Gastroesophageal sphincter (tissue), 4 donors: ENCODE measurements around the gene POMP. TPM values are rescaled to one million over a fixed set of nuclear protein-coding genes. Genes with fewer than 3 reads are reported as not detected.

Experiments used
- ATAC-seq: fragments of 150-250 bp; one replicate; pipeline ENCODE4 v1.9.1; 2016; ENCODE audit warnings: mild to moderate bottlenecking, moderate library complexity
- H3K27ac ChIP-seq, 4 donors: fragments of 200-600 bp; sonication (generic) in 3 of 4; 1 replicate in 3 of 4; 2 replicates in 1 of 4; pipeline ENCODE4 v1.5.1; 2016 to 2019
- H3K27me3 ChIP-seq: fragments of 200-600 bp; sonication (generic); one replicate; pipeline ENCODE4 v1.5.1; 2019
- H3K36me3 ChIP-seq, 2 donors: fragments of 200-600 bp; sonication (generic); one replicate each; pipeline ENCODE4 v1.5.1; 2019; ENCODE audit warnings: control low read depth in 1 of 2
- H3K4me1 ChIP-seq, 3 donors: fragments of 200-600 bp; sonication (generic); 1 replicate in 2 of 3; 2 replicates in 1 of 3; pipeline ENCODE4 v1.5.1; 2016 to 2019; ENCODE audit warnings: control low read depth in 2 of 3
- H3K4me3 ChIP-seq, 2 donors: fragments of 200-600 bp; sonication (generic); one replicate each; pipeline ENCODE4 v1.5.1; 2019; ENCODE audit warnings: mild to moderate bottlenecking in 1 of 2, moderate library complexity in 1 of 2
- H3K9me3 ChIP-seq, 3 donors: fragments of 200-600 bp; sonication (generic); one replicate each; pipeline ENCODE4 v1.5.1; 2017 to 2019; ENCODE audit warnings: control low read depth in 2 of 3
- EP300 ChIP-seq: sonication (generic); formaldehyde crosslinking; IDR thresholded peaks from one replicate; pipeline ENCODE4 v1.6.1; 2017; ENCODE audit warnings: antibody characterized with exemption, mild to moderate bottlenecking
- POLR2A ChIP-seq, 2 donors: fragments of 450-650 bp; IDR thresholded peaks; one replicate each; pipeline ENCODE4 v1.6.1; 2017; ENCODE audit warnings: antibody characterized with exemption in 2 of 2, mild to moderate bottlenecking in 2 of 2, moderate library complexity in 1 of 2
- POLR2AphosphoS5 ChIP-seq: sonication (generic); formaldehyde crosslinking; IDR thresholded peaks from one replicate; pipeline ENCODE4 v1.6.1; 2017; ENCODE audit warnings: antibody characterized with exemption
- WGBS, 2 donors: methylation state at CpG; one replicate each; pipeline ENCODE4 v1.1.5; 2018; ENCODE audit warnings: low coverage in 1 of 2; 5-methylcytosine and 5-hydroxymethylcytosine counted together
- total RNA-seq, 4 donors: library from RNA; depleted of rRNA; stranded (reverse); fragments of >200 nt; gene quantifications; one replicate each; pipeline ENCODE4 v1.1.0, GENCODE V29; 2016
- TF ChIP-seq, protein P1 (sequence below), 4 experiments: fragments of 200-600 bp in 2 of 4; fragments of 450-650 bp in 2 of 4; sonication (generic) in 1 of 4; IDR thresholded peaks; one replicate each; pipeline ENCODE4 v1.5.1; 2017 to 2019; ENCODE audit warnings: antibody characterized with exemption in 4 of 4, mild to moderate bottlenecking in 2 of 4, moderate library complexity in 2 of 4

Gene POMP
- total RNA-seq, 4 donors from 2014 or later, result 47.6 to 71.6 (median 60.1) TPM

GRCh38 chr13:28640861-28641599 is 17.9 kb upstream of the POMP start:
- Histone ChIP-seq H3K4me3 (no peak overlapping the region), H3K27ac (peak overlapping the region in 3 of 4 donors; percentile 16 to 40 (median 30)), H3K9me3 (no peaks in the 10 kb centered on the region), H3K4me1 (no peaks in the 10 kb centered on the region), H3K27me3 (no peaks in the 10 kb centered on the region), H3K36me3 (no peaks in the 10 kb centered on the region)
- 52 to 59% methylated on average over 6 to 7 of the region's 12 CpGs for WGBS, 2 donors
- ATAC-seq, result no peak
- no peak for TF ChIP-seq POLR2A (IDR thresholded peaks at IDR 0.05)
- TF ChIP-seq EP300, result no peak
- TF ChIP-seq POLR2AphosphoS5, result no peak
- TF ChIP-seq, protein P1, sequence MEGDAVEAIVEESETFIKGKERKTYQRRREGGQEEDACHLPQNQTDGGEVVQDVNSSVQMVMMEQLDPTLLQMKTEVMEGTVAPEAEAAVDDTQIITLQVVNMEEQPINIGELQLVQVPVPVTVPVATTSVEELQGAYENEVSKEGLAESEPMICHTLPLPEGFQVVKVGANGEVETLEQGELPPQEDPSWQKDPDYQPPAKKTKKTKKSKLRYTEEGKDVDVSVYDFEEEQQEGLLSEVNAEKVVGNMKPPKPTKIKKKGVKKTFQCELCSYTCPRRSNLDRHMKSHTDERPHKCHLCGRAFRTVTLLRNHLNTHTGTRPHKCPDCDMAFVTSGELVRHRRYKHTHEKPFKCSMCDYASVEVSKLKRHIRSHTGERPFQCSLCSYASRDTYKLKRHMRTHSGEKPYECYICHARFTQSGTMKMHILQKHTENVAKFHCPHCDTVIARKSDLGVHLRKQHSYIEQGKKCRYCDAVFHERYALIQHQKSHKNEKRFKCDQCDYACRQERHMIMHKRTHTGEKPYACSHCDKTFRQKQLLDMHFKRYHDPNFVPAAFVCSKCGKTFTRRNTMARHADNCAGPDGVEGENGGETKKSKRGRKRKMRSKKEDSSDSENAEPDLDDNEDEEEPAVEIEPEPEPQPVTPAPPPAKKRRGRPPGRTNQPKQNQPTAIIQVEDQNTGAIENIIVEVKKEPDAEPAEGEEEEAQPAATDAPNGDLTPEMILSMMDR (IDR thresholded peaks at IDR 0.05), result no peak

- Histone ChIP-seq H3K4me3 (no peak overlapping the region), H3K27ac (peak overlapping the region in 2 of 4 donors; percentile 16 to 30), H3K36me3 (no peaks in the 10 kb centered on the region), H3K27me3 (no peaks in the 10 kb centered on the region), H3K4me1 (no peaks in the 10 kb centered on the region), H3K9me3 (no peaks in the 10 kb centered on the region)
- no peak for TF ChIP-seq POLR2A (IDR thresholded peaks at IDR 0.05)
- TF ChIP-seq, protein P1 (IDR thresholded peaks at IDR 0.05), result no peak
- TF ChIP-seq EP300, result no peak
- TF ChIP-seq POLR2AphosphoS5, result no peak
- 74 to 88% methylated on average over 2 to 3 of the region's 3 CpGs for WGBS, 2 donors
- ATAC-seq, result no peak
These were observed 17.4 kb upstream of the POMP start for GRCh38 chr13:28641600-28641926.

- Histone ChIP-seq H3K4me3 (no peak overlapping the region), H3K4me1 (peaks cover 0 to 12% (median 0%) of the 10 kb centered on the region in 3 donors), H3K36me3 (no peaks in the 10 kb centered on the region), H3K9me3 (no peaks in the 10 kb centered on the region), H3K27ac (no peak overlapping the region), H3K27me3 (no peaks in the 10 kb centered on the region)
- ATAC-seq, result no peak
- no peak for TF ChIP-seq POLR2A (IDR thresholded peaks at IDR 0.05)
- no peak for TF ChIP-seq EP300
- TF ChIP-seq POLR2AphosphoS5, result no peak
- TF ChIP-seq, protein P1 (IDR thresholded peaks at IDR 0.05), result no peak
- WGBS, 2 donors, result 75 to 94% methylated on average over 2 of the region's 2 CpGs
These were observed 8.6 kb upstream of the POMP start for GRCh38 chr13:28650284-28650683.

DNA sequence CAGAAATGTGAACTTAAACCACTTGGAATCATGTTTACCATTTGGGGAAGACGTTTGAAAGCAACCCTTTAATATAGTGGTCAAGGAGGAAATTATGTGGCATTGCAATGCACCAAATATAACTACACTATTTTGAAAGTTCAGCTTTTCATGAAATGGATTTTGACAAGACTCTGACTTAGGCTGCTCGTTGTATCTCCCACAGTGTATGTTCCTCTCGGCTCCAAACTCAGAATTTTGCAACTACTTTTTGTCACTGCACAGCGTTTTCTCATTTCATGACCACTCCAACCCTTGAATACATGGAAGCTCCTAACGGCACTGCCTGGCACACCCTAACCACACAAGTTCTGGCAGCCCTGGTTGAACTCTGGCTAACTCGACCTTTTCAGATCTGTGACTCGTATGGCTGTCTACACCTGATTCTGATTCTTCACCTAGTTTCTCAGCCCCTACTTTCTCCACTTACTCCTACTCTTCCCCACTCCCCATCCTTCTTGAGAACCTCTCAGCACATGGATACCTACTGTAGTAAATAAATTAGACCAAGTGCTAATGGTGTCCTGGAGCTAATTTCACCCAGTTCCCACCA is 7.0 kb upstream of the POMP start:
- Histone ChIP-seq H3K4me1 (peaks cover 0 to 20% (median 0%) of the 10 kb centered on the region in 3 donors), H3K4me3 (no peak overlapping the region), H3K9me3 (no peaks in the 10 kb centered on the region), H3K27me3 (no peaks in the 10 kb centered on the region), H3K36me3 (no peaks in the 10 kb centered on the region), H3K27ac (no peak overlapping the region)
- ATAC-seq, result no peak
- TF ChIP-seq, protein P1 (IDR thresholded peaks at IDR 0.05), result no peak
- TF ChIP-seq POLR2AphosphoS5, result no peak
- TF ChIP-seq EP300, result no peak
- TF ChIP-seq POLR2A (IDR thresholded peaks at IDR 0.05), result no peak
- 78 to 85% methylated on average over 7 of the region's 7 CpGs for WGBS, 2 donors

- Histone ChIP-seq H3K9me3 (no peaks in the 10 kb centered on the region), H3K36me3 (no peaks in the 10 kb centered on the region), H3K27ac (no peak overlapping the region), H3K4me3 (no peak overlapping the region), H3K27me3 (no peaks in the 10 kb centered on the region), H3K4me1 (peaks cover 0 to 32% (median 4%) of the 10 kb centered on the region in 3 donors)
- 25 to 33% methylated on average over 1 of the region's 1 CpG for WGBS, 2 donors
- no peak for TF ChIP-seq POLR2AphosphoS5
- no peak for TF ChIP-seq POLR2A (IDR thresholded peaks at IDR 0.05)
- TF ChIP-seq EP300, result no peak
- TF ChIP-seq, protein P1 (IDR thresholded peaks at IDR 0.05), result no peak
- ATAC-seq, result no peak
These were observed 5.8 kb upstream of the POMP start for GRCh38 chr13:28653111-28653510.
